Heart left ventricle (tissue), 16 donors: ENCODE data around the gene ZW10. TPM values are rescaled to one million over a fixed set of nuclear protein-coding genes. Genes with fewer than 3 reads are reported as not detected.
"Not testable (repeated sequence)": the region's sequence is repeated elsewhere in the genome, so short reads cannot be mapped to it uniquely, and the experiment has no call there.

Experiments used
- ATAC-seq, 4 donors: fragments of 200-7000 bp; cut with Tn5 transposase; one replicate each; pipeline ENCODE4 v1.9.1; 2020 to 2022; ENCODE audit warnings: moderate library complexity in 4 of 4, mild to moderate bottlenecking in 3 of 4, moderate number of reproducible peaks in 1 of 4
- DNase-seq, 5 donors: peaks; one replicate each; pipeline ENCODE4 v3.0.0-alpha.2; 2020
- H3K27ac ChIP-seq, 12 donors: fragments of 200-600 bp; sonication (generic) in 4 of 12; one replicate each; pipeline versions ENCODE4 v1.5.0 to v1.8.0; 2016 to 2022; ENCODE audit warnings: mild to moderate bottlenecking in 2 of 12
- H3K27me3 ChIP-seq, 9 donors: fragments of 200-600 bp; sonication (generic) in 2 of 9; one replicate each; pipeline versions ENCODE4 v1.5.1 to v1.8.0; 2016 to 2022; ENCODE audit warnings: mild to moderate bottlenecking in 3 of 9
- H3K36me3 ChIP-seq, 9 donors: fragments of 200-600 bp; sonication (generic) in 2 of 9; one replicate each; pipeline versions ENCODE4 v1.5.0 to v1.8.0; 2018 to 2022; ENCODE audit warnings: mild to moderate bottlenecking in 2 of 9
- H3K4me1 ChIP-seq, 12 donors: fragments of 200-600 bp; sonication (generic) in 4 of 12; one replicate each; pipeline versions ENCODE4 v1.5.0 to v1.8.0; 2016 to 2022; ENCODE audit warnings: mild to moderate bottlenecking in 3 of 12
- H3K4me3 ChIP-seq, 12 donors: fragments of 200-600 bp; sonication (generic) in 4 of 12; one replicate each; pipeline versions ENCODE4 v1.5.0 to v1.8.0; 2017 to 2022; ENCODE audit warnings: mild to moderate bottlenecking in 9 of 12, moderate library complexity in 4 of 12
- H3K9me3 ChIP-seq, 12 donors: fragments of 200-600 bp; sonication (generic) in 4 of 12; one replicate each; pipeline versions ENCODE4 v1.5.0 to v1.8.0; 2016 to 2022; ENCODE audit warnings: mild to moderate bottlenecking in 1 of 12
- CTCF ChIP-seq, 12 donors: fragments of 200-600 bp; sonication (generic) in 4 of 12; IDR thresholded peaks; one replicate each; pipeline versions ENCODE4 v1.5.0 to v1.8.0; 2018 to 2022; ENCODE audit warnings: antibody characterized with exemption in 12 of 12, mild to moderate bottlenecking in 5 of 12
- POLR2A ChIP-seq, 2 donors: fragments of 450-650 bp; IDR thresholded peaks; one replicate each; pipeline ENCODE4 v1.6.1; 2017; ENCODE audit warnings: antibody characterized with exemption in 2 of 2, mild to moderate bottlenecking in 2 of 2, moderate library complexity in 2 of 2
- WGBS, 4 donors: extraction: QIAGEN DNeasy Blood & Tissue Kit in 2 of 4; methylation state at CpG; one replicate each; pipeline versions ENCODE4 v1.1.5 to v1.1.7; 2013 to 2018; 5-methylcytosine and 5-hydroxymethylcytosine counted together
- intact Hi-C, 10 donors: fragments of 100-400 bp; cut with DNase I; formaldehyde crosslinking; loops; one replicate each; pipeline versions ENCODE4 v1.11.1 to v1.14.2; 2022
- polyA plus RNA-seq, 2 donors: library from polyadenylated mRNA; stranded (reverse); fragments of 200-250 nt; gene quantifications; one replicate each; pipeline ENCODE4 v1.2.3, GENCODE V29; 2013
- total RNA-seq, 9 donors: library from RNA; depleted of rRNA in 2 of 9; stranded (reverse); fragments of >200 nt in 2 of 9; fragmentation: NEBNext Ultra II Directional in 3 of 9; extraction: Animal tissue kit (Norgen Biotek cat#: 25700) in 3 of 9; gene quantifications; one replicate each; pipeline versions ENCODE4 v1.1.0 to v1.2.4, GENCODE V29; 2016 to 2023
- donor health status: ischemic (EF 13 %, LVEDD 7.1; RV severe dilation, severe dysfunction).
- donor health status: healthy with polysubstance abuse.
- donor health status: DM: no; HTN: yes; CAD: no.
- donor health status: DM: no; HTN: no; CAD: no.
- donor health status: ischemic (EF 25% LVEDD 6.9; RV normal size, moderate dysfunction).
- donor health status: ischemic (EF 25% LVEDD 5.7; RV mildly dilated, moderate dysfunction).
- donor health status: healthy.
- donor health status: DM: yes; HTN: yes; CAD: no.
- donor health status: ischemic (EF 35%, LVEDD 5.7; RV mildly dilated, moderate dysfunction).
- donor health status: nonischemic (EF 11% LVEDD 7.7; RV severe dilation, severe dysfunction).
- donor health status: DM: yes; HTN: yes; CAD: no.
- donor health status: PGD.
- donor health status: ischemic (EF 29% LVEDD 5.4; RV normal size, mild dysfunction).
- donor health status: nonischemic (EF 23%, LVEDD 6.1; RV moderate dilation, normal function).

ZW10 gene
- total and polyA plus RNA-seq, 11 donors = 2.2 to 12.0 (median 9.8) TPM

- H3K27me3 ChIP-seq = no peaks in the 10 kb centered on the region
- no peak overlapping the region for H3K4me3 ChIP-seq
- ATAC-seq (no peak), DNase-seq (no peak)
- intact Hi-C loops = loop anchor here in 1 of 10 donors (10.0 kb wide), 1 partner anchor 459 kb away; no protein-coding TSS in a partner anchor
- no peak overlapping the region for H3K27ac ChIP-seq
- H3K4me1 ChIP-seq = no peaks in the 10 kb centered on the region
- no peaks in the 10 kb centered on the region for H3K9me3 ChIP-seq
- H3K36me3 ChIP-seq = peaks cover 0 to 100% (median 91%) of the 10 kb centered on the region in 9 donors
- TF ChIP-seq CTCF (IDR thresholded peaks at IDR 0.05) (no peak), POLR2A (IDR thresholded peaks at IDR 0.05) (no peak)
These were observed 32.1 kb upstream of the ZW10 start for GRCh38 chr11:113805640-113806039.

- Histone ChIP-seq H3K4me3 (no peak overlapping the region), H3K36me3 (peaks cover 0 to 100% (median 93%) of the 10 kb centered on the region in 9 donors), H3K27me3 (no peaks in the 10 kb centered on the region), H3K4me1 (no peaks in the 10 kb centered on the region), H3K27ac (no peak overlapping the region), H3K9me3 (no peaks in the 10 kb centered on the region)
- ATAC-seq = no peak
- intact Hi-C loops = loop anchor here in 1 of 10 donors (10.0 kb wide), 1 partner anchor 462 kb away; no protein-coding TSS in a partner anchor
- TF ChIP-seq POLR2A (IDR thresholded peaks at IDR 0.05) (no peak), CTCF (IDR thresholded peaks at IDR 0.05) (no peak)
- DNase-seq = no peak
These were observed 29.1 kb upstream of the ZW10 start for GRCh38 chr11:113802621-113803020.

- WGBS, 4 donors = 47 to 54% (median 51%) methylated on average over 3 of the region's 3 CpGs
- TF ChIP-seq CTCF (IDR thresholded peaks at IDR 0.05) (peak; percentile 47 to 73 (median 59)), POLR2A (IDR thresholded peaks at IDR 0.05) (no peak)
- Histone ChIP-seq H3K4me1 (peaks cover 0 to 5% (median 0%) of the 10 kb centered on the region in 12 donors), H3K4me3 (no peak overlapping the region), H3K27ac (no peak overlapping the region), H3K9me3 (no peaks in the 10 kb centered on the region), H3K27me3 (no peaks in the 10 kb centered on the region), H3K36me3 (peaks cover 0 to 51% (median 43%) of the 10 kb centered on the region in 9 donors)
- ATAC-seq (peak; percentile 84 to 92 (median 90)), DNase-seq (no peak)
- intact Hi-C loops = loop anchor here in 4 of 10 donors (5.0 to 10.0 kb wide), 2 partner anchors 489 to 492 kb away; no protein-coding TSS in a partner anchor
These were observed 23.3 kb upstream of the ZW10 start for GRCh38 chr11:113796663-113797259.

- intact Hi-C loops = loop anchor here in 2 of 10 donors (10.0 kb wide), 1 partner anchor 485 kb away; no protein-coding TSS in a partner anchor
- ATAC-seq (peak in 1 of 4 donors; percentile 12), DNase-seq (no peak)
- H3K36me3 ChIP-seq = no peaks in the 10 kb centered on the region
- no peaks in the 10 kb centered on the region for H3K4me1 ChIP-seq
- 83 to 91% (median 85%) methylated on average over 35 of the region's 35 CpGs for WGBS, 4 donors
- no peak overlapping the region for H3K27ac ChIP-seq
- no peaks in the 10 kb centered on the region for H3K27me3 ChIP-seq
- TF ChIP-seq POLR2A (IDR thresholded peaks at IDR 0.05) (no peak), CTCF (IDR thresholded peaks at IDR 0.05) (no peak)
- H3K9me3 ChIP-seq = no peaks in the 10 kb centered on the region
- H3K4me3 ChIP-seq = no peak overlapping the region
These were observed 16.3 kb upstream of the ZW10 start for GRCh38 chr11:113789675-113790320.

GRCh38 chr11:113789016-113789415 is 15.5 kb upstream of the ZW10 start:
- DNase-seq, H3K36me3 ChIP-seq, H3K27ac ChIP-seq, H3K4me1 ChIP-seq, H3K9me3 ChIP-seq, H3K27me3 ChIP-seq, H3K4me3 ChIP-seq, intact Hi-C loops: not testable (repeated sequence)
- ATAC-seq = peak in 1 of 4 donors; percentile 22
- WGBS, 4 donors = 84 to 89% (median 87%) methylated on average over 22 of the region's 22 CpGs
